CD4-positive, alpha-beta T cell (primary cell): ENCODE data around the gene ZNF853. TPM values are rescaled to one million over a fixed set of nuclear protein-coding genes. Genes with fewer than 3 reads are reported as not detected.

Source experiments
- ATAC-seq: fragments of 200-7000 bp; cut with Tn5 transposase; one replicate; pipeline ENCODE4 v1.10.0; 2022; ENCODE audit warnings: mild to moderate bottlenecking; ENCODE audit not compliant: poor library complexity
- CTCF ChIA-PET: fragments of 350-600 bp; sonication (Branson Sonifier 250); formaldehyde crosslinking; loops from one replicate; lab custom pipeline; 2021; ENCODE audit warnings: antibody characterized with exemption, inconsistent platforms; lab: Charles Lee
- POLR2A ChIA-PET: fragments of 350-600 bp; sonication (Branson Sonifier 250); formaldehyde crosslinking; loops from one replicate; lab custom pipeline; 2021; ENCODE audit warnings: antibody characterized with exemption, inconsistent platforms; lab: Charles Lee
- DNase-seq, 14 experiments: peaks; one replicate each; pipeline ENCODE4 v3.0.0-alpha.2; 2013 to 2020; ENCODE audit warnings: mixed read lengths in 2 of 14
- H3K27ac ChIP-seq, 2 donors: one replicate each; pipeline versions ENCODE4 v1.5.1 to v1.7.0; 2013; ENCODE audit warnings: low read length in 2 of 2, low read depth in 1 of 2, mild to moderate bottlenecking in 1 of 2
- H3K27me3 ChIP-seq, 2 experiments: 1 replicate in 1 of 2; 2 replicates in 1 of 2; pipeline versions ENCODE4 v1.6.1 to v1.7.0; 2013; ENCODE audit warnings: low read length in 2 of 2, control low read depth in 1 of 2, mild to moderate bottlenecking in 1 of 2, moderate library complexity in 1 of 2; ENCODE audit not compliant: insufficient read depth in 2 of 2, control insufficient read depth in 1 of 2
- H3K36me3 ChIP-seq: one replicate; pipeline ENCODE4 v1.6.1; 2013; ENCODE audit warnings: low read length, control low read depth; ENCODE audit not compliant: insufficient read depth
- H3K4me1 ChIP-seq: one replicate; pipeline ENCODE4 v1.6.1; 2013; ENCODE audit warnings: low read length, control low read depth; ENCODE audit not compliant: insufficient read depth
- H3K4me3 ChIP-seq: one replicate; pipeline ENCODE4 v1.5.1; 2013; ENCODE audit warnings: mild to moderate bottlenecking, low read length, moderate library complexity
- H3K9me3 ChIP-seq, 2 experiments: 1 replicate in 1 of 2; 2 replicates in 1 of 2; pipeline versions ENCODE4 v1.6.1 to v1.7.0; 2013; ENCODE audit warnings: low read length in 2 of 2, mild to moderate bottlenecking in 2 of 2, control low read depth in 1 of 2, moderate library complexity in 1 of 2; ENCODE audit not compliant: control insufficient read depth in 1 of 2, insufficient read depth in 1 of 2
- H3K27ac Mint-ChIP-seq: one replicate; pipeline ENCODE4 v1.8.0; 2020; ENCODE audit warnings: mixed read lengths
- H3K27me3 Mint-ChIP-seq: one replicate; pipeline ENCODE4 v1.8.0; 2021; ENCODE audit warnings: mixed read lengths
- H3K36me3 Mint-ChIP-seq: one replicate; pipeline ENCODE4 v1.8.0; 2021; ENCODE audit warnings: low read depth, mixed read lengths
- H3K4me1 Mint-ChIP-seq: one replicate; pipeline ENCODE4 v1.8.0; 2021; ENCODE audit warnings: low read depth, mixed read lengths
- H3K4me3 Mint-ChIP-seq: one replicate; pipeline ENCODE4 v1.8.0; 2020; ENCODE audit warnings: mild to moderate bottlenecking, mixed read lengths
- H3K9me3 Mint-ChIP-seq: one replicate; pipeline ENCODE4 v1.8.0; 2020; ENCODE audit warnings: mixed read lengths
- CTCF ChIP-seq: fragments of 200-600 bp; IDR thresholded peaks from one replicate; pipeline ENCODE4 v1.8.0; 2022; ENCODE audit warnings: antibody characterized with exemption, mild to moderate bottlenecking
- intact Hi-C, 2 experiments: fragments of 100-400 bp; cut with DNase I in 1 of 2; cut with micrococcal nuclease in 1 of 2; formaldehyde crosslinking; loops; one replicate each; pipeline versions ENCODE4 v1.15.1 to v1.9.0; 2023 to 2025; cut with DNase I, micrococcal nuclease
- total RNA-seq, 174 experiments: library from RNA in 2 of 174; stranded (reverse) in 2 of 174; gene quantifications; one replicate each; pipeline ENCODE4 v1.2.3 and lab custom pipeline; 2021 to 2026

ZNF853 gene
- total RNA-seq, 2 experiments from 2014 or later: 2.5 to 2.7 TPM

GRCh38 chr7:6636741-6637543, 21.5 kb downstream of the ZNF853 start, which contains the start of gene ZNF316:
ZNF316 (plus strand) TSS chr7:6637318; CDS start chr7:6642410, 5,092 bp downstream.
- Histone ChIP-seq H3K9me3 (no peaks in the 10 kb centered on the region), H3K4me3 (peak within 1 kb of the TSS; percentile 61), H3K27me3 (no peaks in the 10 kb centered on the region), H3K4me1 (peaks cover 35% of the 10 kb centered on the region), H3K27ac (peak within 1 kb of the TSS; percentile 56 to 60), H3K36me3 (peaks cover 9% of the 10 kb centered on the region)
- no peak for TF ChIP-seq CTCF
- POLR2A ChIA-PET: interaction anchor here (0.6 kb wide), 1 partner anchor 46 kb away, joined by 3 read pairs; no protein-coding TSS in a partner anchor
- DNase-seq: peak; percentile 20 to 83 (median 48)
- Mint-ChIP-seq H3K4me3 (peak within 1 kb of the TSS; percentile 89), H3K27ac (peak within 1 kb of the TSS; percentile 87), H3K36me3 (peaks cover 34% of the 10 kb centered on the region), H3K27me3 (no peaks in the 10 kb centered on the region), H3K4me1 (peaks cover 34% of the 10 kb centered on the region), H3K9me3 (no peaks in the 10 kb centered on the region)
- CTCF ChIA-PET: no interaction called here
- ATAC-seq: peak; percentile 51
- intact Hi-C loops: loop anchor here (2.0 to 5.0 kb wide), 2 partner anchors 45 to 48 kb away; partner anchors contain the start of gene INTS15 (in 1 of the 2)

GRCh38 chr7:6637544-6638229, 22.3 kb downstream of the ZNF853 start:
- H3K36me3 Mint-ChIP-seq: peaks cover 41% of the 10 kb centered on the region
- DNase-seq (peak; percentile 14 to 79 (median 41)), ATAC-seq (peak; percentile 59)
- peak overlapping the region; percentile 61 for H3K4me3 ChIP-seq
- peaks cover 35% of the 10 kb centered on the region for H3K4me1 ChIP-seq
- no peaks in the 10 kb centered on the region for H3K27me3 Mint-ChIP-seq
- peak overlapping the region; percentile 56 to 60 for H3K27ac ChIP-seq
- peak; percentile 33 for TF ChIP-seq CTCF
- no peaks in the 10 kb centered on the region for H3K27me3 ChIP-seq
- peaks cover 16% of the 10 kb centered on the region for H3K36me3 ChIP-seq
- no peaks in the 10 kb centered on the region for H3K9me3 ChIP-seq
- POLR2A ChIA-PET: no interaction called here
- H3K9me3 Mint-ChIP-seq: no peaks in the 10 kb centered on the region
- intact Hi-C loops: loop anchor here (2.0 to 5.0 kb wide), 2 partner anchors 45 to 49 kb away; partner anchors contain the start of gene INTS15 (in 1 of the 2)
- H3K27ac Mint-ChIP-seq: peak overlapping the region; percentile 87
- CTCF ChIA-PET: no interaction called here
- peaks cover 34% of the 10 kb centered on the region for H3K4me1 Mint-ChIP-seq
- peak overlapping the region; percentile 89 for H3K4me3 Mint-ChIP-seq

GRCh38 chr7:6639032-6639431, 23.6 kb downstream of the ZNF853 start:
- peak overlapping the region; percentile 89 for H3K4me3 Mint-ChIP-seq
- H3K27ac Mint-ChIP-seq: peak overlapping the region; percentile 87
- Histone ChIP-seq H3K27ac (no peak overlapping the region), H3K4me1 (peaks cover 35% of the 10 kb centered on the region), H3K9me3 (no peaks in the 10 kb centered on the region), H3K27me3 (no peaks in the 10 kb centered on the region), H3K36me3 (peaks cover 29% of the 10 kb centered on the region), H3K4me3 (no peak overlapping the region)
- H3K4me1 Mint-ChIP-seq: peaks cover 34% of the 10 kb centered on the region
- no peaks in the 10 kb centered on the region for H3K27me3 Mint-ChIP-seq
- CTCF ChIA-PET: no interaction called here
- no peak for TF ChIP-seq CTCF
- ATAC-seq: no peak
- POLR2A ChIA-PET: no interaction called here
- H3K36me3 Mint-ChIP-seq: peaks cover 52% of the 10 kb centered on the region
- no peaks in the 10 kb centered on the region for H3K9me3 Mint-ChIP-seq
- DNase-seq: no peak
- intact Hi-C loops: loop anchor here in 1 of 2 experiments (5.0 kb wide), 1 partner anchor 47 kb away; the partner anchor contains the start of gene INTS15
